ENCODE measurements around the gene CILP2.

Gene CILP2

DNA sequence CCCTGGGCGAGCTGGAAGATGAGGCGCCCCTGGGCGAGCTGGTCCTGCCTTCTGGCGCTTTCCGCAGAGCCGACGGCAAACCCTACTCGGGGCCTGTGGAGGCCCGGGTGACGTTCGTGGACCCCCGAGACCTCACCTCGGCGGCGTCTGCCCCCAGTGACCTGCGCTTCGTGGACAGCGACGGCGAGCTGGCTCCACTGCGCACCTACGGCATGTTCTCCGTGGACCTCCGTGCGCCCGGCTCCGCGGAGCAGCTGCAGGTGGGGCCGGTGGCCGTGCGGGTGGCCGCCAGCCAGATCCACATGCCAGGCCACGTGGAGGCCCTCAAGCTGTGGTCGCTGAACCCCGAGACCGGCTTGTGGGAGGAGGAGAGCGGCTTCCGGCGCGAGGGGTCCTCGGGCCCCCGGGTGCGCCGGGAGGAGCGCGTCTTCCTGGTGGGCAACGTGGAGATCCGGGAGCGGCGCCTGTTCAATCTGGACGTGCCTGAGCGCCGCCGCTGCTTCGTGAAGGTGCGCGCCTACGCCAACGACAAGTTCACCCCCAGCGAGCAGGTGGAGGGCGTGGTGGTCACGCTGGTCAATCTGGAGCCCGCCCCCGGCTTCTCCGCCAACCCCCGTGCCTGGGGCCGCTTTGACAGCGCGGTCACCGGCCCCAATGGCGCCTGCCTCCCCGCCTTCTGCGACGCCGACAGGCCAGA is 6.3 kb downstream of the CILP2 start:
- DNase-seq (ENCODE audit: low spot score): no peak

DNA sequence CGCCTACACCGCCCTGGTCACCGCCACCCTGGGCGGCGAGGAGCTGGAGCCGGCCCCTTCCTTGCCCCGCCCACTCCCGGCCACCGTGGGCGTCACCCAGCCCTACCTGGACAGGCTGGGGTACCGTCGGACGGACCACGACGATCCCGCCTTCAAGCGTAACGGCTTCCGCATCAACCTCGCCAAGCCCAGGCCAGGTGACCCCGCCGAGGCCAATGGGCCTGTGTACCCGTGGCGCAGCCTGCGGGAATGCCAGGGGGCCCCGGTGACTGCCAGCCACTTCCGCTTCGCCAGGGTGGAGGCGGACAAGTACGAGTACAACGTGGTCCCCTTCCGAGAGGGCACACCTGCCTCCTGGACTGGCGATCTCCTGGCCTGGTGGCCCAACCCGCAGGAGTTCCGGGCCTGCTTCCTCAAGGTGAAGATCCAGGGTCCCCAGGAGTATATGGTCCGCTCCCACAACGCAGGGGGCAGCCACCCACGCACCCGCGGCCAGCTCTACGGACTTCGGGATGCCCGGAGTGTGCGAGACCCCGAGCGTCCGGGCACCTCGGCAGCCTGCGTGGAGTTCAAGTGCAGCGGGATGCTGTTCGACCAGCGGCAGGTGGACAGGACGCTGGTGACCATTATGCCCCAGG is 7.0 kb downstream of the CILP2 start:
- DNase-seq (ENCODE audit: low spot score): no peak

DNA sequence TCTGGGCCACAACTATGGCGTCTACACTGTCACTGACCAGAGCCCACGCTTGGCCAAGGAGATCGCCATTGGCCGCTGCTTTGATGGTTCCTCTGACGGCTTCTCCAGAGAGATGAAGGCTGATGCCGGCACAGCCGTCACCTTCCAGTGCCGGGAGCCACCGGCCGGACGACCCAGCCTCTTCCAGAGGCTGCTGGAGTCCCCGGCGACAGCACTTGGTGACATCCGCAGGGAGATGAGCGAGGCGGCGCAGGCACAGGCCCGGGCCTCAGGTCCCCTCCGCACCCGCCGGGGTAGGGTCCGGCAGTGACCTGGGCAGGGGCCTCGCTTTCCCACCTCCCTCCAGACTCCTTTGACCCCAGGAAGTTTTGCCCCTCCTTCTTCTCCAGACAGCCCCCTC is 7.6 kb downstream of the CILP2 start:
- DNase-seq (ENCODE audit: low spot score): no peak

DNA sequence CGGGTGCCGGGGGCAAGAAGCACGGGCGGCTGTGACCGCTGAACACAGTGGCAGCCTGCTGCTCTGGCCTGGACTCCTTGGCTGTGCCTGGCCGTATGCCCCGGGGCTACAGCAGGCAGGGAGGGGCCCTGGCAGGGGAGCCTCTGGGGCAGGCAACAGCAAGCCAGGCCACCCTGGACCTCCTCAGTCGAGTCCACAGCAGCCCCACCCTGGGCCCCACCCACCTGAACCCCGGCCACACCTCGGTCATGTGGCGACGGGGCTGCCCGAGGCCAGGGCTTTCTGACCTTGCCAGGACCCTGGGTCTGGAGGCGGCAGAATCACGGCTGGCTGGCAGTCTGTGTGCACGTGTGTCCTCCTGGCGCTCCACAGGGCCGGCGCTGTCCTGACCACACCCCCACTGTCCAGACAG is 8.7 kb downstream of the CILP2 start:
- DNase-seq (ENCODE audit: low spot score): no peak

DNA sequence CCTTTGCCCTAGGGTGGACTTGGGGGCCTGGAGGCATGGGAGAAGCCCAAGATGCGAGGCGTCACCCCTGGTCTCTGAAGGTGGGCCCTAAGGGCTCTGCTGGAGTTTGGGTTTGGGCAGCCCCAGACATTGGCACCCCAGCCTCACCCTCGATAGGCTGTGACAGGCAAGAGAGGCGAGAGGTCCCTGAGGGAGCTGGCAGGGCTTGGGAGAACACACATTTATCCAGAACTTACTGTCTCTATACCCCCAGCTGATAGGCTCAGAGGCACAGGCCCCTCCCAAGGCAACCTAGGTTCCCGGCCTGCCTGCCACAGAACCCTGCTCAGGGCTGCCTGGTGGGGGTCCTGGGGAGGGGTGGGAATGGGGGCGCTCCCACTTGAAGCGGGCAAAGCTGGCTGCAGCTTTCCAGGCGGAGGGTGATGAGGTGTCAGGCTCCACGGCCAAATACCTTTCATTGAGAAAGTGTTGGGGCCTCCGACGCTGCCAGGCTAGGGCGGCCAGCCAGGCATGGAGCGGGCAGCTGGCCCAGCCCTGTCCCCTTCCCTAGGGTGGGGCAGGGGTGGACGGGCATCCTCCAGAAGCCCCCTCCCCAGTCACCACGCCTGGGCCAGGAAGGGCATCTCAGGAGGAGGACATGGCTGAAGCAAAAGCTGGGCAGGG is 9.7 kb downstream of the CILP2 start:
- no peak for DNase-seq (ENCODE audit: low spot score)

DNA sequence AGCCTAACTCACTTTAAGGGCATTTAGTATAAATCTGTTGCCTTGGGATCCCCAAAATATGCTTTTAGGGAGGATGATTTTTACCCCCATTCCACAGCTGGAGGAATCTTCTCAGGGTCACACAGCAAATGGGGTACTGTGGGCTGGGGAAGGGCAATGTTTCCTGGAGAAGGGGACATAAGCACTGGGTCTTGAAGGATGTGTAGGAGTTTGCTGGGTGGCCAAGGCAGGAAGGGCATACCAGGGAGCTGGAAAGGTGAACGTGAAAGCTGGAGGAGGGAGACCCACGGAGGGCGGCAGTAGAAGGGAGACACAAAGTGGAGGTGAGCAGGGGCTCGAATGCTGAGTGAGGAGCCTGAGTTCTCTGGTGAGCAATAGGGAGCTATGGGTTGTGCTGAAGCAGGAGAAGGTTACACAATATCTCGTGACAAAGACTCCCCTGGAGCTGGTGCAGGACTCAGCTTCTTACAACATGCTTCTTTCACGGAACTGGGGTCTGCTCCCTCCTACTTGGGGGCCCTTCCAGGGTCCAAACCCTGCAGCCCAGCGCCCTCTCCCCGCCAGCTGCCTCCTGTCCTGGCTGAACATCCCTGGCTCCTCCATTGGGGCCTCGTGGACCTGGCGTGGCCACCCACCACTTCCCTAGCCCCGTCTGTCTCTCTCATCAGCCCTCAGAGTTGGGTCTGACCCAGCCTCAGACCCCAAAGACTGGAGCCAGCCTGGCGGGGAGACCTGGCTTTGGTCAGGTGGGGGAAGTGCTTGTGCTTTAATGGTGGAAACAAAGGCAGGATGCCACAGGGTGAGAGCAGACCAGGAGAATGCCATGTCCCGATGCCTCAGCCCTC is 11.1 kb downstream of the CILP2 start:
- DNase-seq (ENCODE audit: low spot score): no peak

DNA sequence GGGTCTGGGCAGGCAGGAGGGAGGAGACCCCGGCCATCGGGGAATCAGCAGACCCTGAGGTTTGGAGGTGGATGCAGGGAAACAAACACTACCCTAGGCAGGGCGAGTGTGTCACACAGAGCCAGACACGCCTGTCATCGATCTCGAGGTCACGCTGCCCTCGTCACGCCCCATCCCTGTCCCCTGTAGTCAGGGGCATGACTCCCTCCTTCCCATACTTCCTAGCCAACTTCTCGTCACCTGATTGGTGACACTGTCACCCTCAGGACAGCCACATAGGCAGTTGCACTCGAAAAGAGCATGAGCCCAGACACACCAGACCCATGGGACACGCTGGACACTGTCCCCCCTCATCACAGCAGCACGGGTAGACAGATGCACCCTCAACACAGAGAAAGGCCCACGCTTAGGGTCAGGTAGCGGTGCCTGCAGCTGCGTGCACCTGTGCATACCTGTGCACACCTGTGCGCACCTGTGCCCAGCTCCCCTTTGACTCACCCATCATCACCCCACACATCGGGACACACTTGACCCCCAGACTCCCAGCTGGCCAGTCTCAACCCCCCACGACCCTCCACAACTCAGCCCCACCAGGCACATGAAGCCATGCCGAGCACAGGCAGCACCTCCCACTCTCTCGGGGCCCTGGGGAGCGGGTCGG is 11.9 kb downstream of the CILP2 start:
- DNase-seq (ENCODE audit: low spot score): no peak

DNA sequence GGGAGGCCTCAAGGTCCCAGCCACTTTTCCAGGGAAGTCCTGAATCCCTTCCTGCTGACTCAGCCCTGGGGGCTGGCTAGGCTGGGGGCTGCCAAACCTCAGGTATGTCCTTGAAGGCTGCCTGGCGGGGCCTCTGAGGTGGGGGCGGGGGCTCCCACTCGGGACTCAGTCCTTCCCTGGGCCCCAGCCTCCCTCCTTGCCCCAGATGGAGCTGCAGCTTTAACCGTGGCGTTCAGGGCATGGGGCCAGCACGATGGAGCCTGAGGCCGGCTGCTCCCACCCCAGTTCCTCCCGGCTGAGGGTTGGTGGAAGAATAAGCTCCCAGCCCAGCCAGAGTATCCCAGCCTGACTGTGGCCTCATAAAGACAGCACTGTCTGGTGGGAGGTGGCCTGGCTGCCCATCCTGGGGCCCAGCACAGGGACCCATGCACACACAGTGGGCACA is 12.4 kb downstream of the CILP2 start:
- no peak for DNase-seq (ENCODE audit: low spot score)

DNA sequence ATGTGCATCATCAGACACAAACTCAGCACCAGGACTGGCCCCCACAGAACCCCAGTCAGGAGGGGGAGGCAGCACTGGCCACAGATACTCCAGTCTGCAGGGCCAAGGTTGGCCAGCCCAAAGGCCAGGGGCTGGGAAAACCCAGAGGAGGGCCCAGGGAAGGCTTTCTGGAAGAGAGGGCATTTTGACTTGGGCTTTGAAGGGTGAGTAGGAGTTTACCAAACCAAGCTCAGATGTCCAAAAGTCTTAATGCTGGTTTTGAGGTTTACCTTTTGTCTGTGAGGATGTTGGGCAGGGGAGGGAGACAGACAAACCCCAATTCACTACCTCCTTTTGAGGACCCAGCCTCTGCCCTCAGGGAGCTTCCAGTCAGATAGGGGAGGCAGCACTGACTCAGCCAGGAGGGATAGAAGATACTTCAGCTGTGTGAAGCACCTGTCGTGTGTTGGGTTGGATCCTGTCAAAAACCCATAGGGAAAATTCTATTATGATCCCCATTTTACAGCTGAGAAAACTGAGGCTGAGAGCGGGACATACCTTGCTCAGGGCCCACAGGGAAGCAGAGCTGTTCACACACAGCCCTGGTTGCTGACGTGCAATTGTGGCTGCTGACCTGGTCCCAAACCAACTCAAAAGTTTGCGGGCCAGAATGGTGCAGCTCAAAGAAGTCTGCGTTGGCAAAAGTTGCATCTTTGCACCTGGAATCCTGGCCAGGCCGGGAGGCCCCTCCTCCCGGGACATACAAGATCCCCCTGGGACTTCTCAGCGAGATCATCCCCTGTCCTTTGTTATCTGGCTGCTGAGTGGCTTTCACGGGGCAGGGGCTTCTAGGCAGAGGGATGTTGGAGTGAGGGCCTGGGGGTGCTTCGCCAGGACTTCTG is 13.1 kb downstream of the CILP2 start:
- DNase-seq (ENCODE audit: low spot score): no peak

DNA sequence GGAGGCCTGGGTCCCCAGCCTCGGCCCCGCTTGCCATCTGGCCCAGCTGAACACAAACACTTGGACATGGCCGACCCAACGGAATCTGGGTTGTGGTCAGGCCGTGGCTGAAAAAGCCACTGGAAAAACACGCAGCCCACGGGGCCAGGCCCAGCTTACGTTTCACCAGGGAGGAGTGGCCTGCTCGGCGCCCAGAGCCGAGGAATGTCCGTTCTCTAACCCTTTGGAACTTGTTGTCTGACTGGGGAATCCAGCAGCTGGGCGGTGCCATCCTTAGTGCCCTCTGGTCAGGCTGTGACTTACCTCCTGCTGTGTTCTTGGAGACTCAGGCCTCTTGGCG is 13.8 kb downstream of the CILP2 start:
- DNase-seq (ENCODE audit: low spot score): no peak

DNA sequence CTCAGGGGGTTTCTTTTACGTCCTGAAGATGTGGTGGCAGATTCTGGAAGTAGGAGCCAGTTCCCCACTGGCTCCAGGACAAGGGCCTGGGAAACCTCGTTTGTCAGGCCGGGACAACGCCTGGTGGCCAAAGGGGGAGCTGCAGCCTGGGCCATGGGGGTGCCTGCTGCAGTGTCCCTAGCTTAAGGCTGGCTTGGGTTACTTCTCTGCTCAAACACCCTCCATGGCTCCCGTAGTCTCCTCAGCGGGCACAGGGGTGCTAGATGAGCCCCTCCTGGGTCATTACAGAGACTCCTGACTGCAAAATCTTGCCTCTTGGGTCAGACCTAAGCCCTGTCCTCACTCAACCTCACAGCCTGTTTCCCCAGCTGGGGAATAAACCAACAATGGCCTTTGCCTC is 14.7 kb downstream of the CILP2 start:
- DNase-seq (ENCODE audit: low spot score): peak; percentile 97

DNA sequence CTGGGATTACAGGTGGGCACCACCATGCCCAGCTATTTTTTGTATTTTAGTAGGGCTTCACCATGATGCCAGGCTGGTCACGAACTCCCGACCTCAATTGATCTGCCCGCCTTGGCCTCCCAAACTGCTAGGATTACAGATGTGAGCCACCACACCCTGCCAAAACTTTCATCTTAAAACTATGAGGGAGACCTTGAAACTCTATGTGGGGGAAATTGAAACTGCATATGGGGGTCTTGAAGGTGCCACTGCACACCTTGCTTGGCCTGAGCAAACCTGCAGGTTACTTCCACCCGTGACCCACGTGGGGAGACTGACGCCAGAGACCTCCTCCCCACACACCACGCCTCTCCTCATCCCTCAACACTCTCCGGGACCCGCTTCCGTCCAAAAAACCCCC is 15.6 kb downstream of the CILP2 start:
- no peak for DNase-seq (ENCODE audit: low spot score)

DNA sequence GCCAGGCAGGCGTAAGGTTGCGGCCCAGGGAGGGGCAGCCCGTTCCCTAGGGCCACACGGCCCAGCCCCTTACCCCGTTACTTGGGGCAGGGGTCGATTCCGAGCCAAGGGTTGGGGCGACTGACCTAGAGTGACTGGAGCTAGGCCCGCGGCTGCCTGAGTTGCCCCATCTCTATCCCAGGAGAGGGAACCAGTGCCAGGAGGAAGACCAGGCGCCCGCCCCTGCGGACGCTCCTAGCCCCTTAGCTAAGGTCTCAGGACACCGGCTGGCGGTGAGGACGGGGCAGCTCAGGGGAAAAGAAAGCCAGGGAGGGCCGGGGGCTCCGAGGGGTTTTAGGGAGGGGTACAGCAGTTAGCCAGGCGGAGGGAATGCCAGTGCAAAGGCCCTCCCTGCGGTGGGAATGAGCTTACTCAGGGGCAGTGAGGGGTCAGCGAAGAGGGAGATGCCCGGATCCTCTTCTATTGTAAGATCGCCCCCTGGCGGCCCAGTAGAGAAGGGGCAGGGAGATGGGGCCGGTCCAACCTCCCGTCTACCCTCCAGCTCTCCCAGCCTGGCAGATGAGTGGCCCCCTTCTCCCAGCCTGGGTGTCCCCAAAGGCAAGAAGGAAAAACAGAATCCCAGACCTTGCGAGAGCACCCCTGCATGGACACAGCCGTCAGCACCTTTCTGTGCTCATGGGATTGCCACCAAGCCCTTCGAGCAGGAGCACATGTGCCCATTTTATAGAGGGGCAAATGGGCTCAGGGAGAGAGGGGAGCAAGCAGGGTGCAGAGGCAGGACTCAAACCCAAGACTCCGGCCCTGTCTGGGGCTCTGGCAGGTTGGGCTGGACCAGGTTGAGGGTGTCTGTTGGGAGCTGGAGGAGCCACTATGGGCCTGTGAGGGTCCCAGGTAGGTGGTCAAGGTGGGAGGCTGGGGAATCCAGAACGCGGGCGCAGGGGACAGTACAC is 16.3 kb downstream of the CILP2 start:
- peak; percentile 81 for DNase-seq (ENCODE audit: low spot score)

DNA sequence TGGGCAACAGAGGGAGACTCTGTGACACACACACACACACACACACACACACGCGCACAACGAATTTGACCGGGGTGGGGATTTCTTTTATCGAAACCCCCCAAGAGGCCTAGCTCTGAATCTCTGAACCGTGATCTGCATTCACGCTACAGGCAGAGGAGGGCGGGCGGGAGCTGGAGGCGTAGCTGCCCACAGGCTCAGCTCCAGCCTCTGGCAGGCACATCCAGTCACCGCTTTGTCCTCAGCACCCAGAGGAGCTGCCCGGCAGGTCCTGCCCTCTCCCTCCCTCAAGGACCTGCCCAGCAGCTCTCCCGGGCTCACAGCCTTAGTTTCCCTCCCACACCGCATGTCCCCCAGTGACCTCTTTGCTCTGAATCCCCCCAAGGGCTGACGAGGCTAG is 20.0 kb downstream of the CILP2 start:
- no peak for DNase-seq (ENCODE audit: low spot score)

DNA sequence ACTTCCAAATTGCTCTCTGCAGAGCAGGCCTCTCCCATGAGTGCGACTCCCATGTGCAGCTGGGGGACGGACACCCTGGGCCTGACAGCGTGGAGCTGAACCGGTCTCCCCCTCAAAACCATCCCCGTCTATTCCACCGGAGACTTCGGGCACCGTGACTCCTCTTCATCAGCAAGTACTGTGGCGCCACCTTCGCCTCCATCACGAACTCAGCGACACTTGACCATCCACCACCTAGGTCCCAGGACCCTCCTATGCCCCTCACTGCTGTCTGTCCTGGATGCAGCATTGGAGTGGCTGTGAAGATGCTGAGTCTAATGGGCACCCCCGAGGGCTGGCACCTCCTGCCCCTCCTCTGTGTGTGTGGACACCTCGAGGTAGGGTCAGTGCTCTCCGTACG is 20.6 kb downstream of the CILP2 start:
- no peak for DNase-seq (ENCODE audit: low spot score)

DNA sequence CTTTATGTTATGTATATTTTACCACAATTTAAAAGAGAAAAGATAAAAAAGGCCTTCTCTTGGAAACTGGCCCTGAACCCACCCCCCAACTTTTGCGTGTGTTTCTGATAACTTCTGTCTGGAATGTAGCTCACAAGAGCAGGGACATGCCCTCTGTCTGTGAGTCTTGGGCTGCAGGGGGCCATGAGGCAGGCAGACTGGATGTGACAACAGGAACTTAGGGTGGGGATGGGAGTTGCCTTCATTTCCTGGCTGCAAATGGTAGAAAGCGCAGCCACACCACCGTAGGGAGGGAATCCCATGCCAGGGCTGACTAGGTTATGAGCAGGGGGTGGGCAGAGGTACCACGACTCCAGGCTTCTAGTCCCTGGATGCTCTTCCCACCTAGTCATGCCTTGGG is 21.9 kb downstream of the CILP2 start:
- no peak for DNase-seq (ENCODE audit: low spot score)

DNA sequence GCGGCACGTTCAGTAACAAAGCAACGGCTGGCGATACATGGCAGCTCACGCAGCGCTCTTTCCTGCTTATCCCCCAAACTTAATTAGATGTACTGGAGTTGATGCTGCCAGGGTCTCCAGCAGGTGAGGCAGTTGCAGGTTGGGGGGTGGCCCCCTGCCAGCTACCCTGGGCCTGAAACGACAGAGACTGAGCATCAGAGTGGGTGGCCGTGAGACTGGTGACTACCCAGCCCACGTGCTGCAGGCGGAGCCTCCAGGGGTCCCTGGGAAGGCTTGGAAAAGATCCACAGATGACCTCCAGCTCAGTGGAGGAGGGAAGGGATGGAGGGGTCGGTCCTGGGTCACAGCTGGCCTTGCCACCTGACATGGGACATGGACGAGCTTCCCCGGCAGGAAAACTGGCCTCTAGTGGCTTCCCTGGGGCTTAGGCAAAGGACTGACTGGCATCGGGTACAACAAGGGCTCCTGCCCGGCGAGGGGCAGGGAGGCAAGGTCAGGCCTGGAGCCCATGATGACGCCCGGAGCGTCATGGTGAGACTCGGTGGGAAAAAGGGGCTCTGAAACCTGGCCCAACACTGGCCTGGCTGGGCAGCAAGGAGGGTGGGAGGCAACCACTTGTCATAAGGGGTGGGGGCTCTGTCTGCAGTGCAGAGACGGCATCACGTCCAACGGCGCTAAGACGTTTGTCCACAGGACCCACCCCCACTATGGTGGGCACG is 24.0 kb downstream of the CILP2 start:
- DNase-seq (ENCODE audit: low spot score): no peak

DNA sequence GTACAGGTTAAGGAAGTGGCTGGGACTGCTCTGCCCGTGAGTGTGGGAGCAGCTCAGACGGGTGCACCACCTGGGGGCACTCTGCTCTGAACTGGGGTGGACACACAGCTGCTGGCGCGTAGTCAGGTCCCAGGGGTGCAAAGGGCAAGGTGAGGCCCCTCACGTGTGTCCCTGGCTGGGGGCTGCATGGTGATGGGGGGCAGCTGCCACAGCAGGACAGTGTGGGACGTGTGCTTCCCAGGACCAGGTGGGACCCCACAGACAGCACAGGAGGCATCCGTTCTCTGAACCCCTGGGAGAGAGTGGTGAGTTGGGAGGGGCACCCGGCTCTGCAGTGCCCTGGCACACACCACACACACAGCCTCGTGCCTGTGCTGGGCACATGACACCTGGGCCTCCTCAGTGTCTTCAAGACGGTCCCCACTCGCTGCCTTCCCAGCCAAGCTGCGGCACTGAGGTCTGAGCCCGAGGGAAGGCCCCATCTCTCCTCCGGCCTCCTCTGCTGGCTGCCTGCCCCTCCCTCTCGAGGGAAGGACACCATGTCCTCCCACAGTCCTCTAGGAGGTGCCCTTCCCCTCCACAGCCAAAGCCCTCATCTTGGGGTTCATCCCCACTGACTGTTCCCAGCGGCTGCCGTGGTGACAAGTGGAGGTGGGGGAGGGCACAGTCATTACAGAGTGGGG is 24.7 kb downstream of the CILP2 start:
- DNase-seq (ENCODE audit: low spot score): no peak
